ENCODE data around the gene INCA1.

Gene INCA1

DNA sequence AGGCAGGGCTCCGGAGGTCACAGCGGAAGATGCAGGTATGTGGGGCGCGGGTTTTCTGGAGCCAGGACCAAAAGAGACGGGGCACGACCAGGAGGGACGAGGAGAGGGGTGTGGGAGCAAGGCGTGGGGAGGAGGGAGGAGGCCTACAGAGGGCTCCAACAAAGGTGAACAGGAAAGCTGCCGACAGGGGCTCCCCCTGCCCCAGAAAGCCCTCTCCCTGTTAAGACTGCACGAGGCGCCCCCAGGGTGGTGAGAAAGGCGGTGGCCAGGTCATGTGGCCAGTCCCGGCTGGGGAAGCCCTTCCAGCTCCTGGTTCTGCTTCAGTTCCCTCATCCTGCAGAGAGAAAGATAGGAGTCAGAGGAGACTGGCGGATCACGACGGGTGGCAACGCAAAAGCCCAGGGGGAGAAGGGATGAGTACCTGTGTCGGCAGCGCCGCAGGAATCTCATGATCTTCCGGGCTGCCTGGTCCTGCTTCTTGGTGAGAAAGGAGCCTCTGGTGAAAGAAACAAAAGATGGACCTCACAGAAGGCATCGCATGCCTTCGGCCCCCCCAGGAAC lies 28.8 kb downstream of the INCA1 start:
- H3K27ac ChIP-seq, result peak overlapping the region; percentile 85
- no peak for TF ChIP-seq CTCF (conservative IDR thresholded peaks at IDR 0.05)

- no peak for TF ChIP-seq CTCF (conservative IDR thresholded peaks at IDR 0.05)
- H3K27ac ChIP-seq, result peak within 1 kb of the TSS; percentile 85
These were observed 29.5 kb downstream of the INCA1 start, which contains the start of gene SPAG7 for GRCh38 chr17:4967539-4968485. Gene SPAG7, minus strand, starts transcription at chr17:4967817. Its CDS starts 13 bp downstream, at chr17:4967804.

DNA sequence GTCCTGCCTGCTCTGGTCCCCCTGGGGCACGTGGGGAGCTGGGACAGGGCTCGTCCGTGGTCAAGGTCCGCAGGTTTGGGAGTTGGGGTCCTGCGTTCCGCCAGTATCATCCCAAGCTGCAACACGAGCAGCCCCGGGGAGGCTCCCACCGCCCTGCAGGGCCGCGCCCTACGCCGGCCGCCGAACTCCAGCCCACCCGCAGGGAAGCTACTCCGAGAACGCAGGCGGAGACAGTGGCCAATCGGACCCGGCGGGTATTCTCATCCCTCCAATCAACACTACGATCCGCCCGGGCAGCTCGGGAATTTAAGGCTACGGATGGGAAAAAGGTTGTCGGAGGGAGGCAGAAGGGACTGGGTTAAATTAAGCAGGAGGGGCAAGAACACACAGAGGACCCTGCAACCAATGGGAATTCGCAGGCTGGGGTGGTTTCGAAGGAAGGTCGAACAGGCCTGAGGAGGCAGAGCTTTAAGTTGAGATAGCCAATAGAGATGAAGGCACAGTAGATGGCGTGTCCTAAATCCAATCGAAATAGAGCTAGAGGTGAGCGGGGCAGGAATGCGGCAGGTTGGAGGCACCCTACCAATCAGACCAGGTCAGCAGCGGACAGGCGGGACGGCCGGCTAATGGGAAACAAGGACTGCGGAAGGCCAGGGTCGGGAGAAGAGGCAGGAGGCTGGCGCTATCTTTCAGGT lies 30.3 kb downstream of the INCA1 start:
- no peak for TF ChIP-seq CTCF (conservative IDR thresholded peaks at IDR 0.05)
- peak overlapping the region; percentile 85 for H3K27ac ChIP-seq

DNA sequence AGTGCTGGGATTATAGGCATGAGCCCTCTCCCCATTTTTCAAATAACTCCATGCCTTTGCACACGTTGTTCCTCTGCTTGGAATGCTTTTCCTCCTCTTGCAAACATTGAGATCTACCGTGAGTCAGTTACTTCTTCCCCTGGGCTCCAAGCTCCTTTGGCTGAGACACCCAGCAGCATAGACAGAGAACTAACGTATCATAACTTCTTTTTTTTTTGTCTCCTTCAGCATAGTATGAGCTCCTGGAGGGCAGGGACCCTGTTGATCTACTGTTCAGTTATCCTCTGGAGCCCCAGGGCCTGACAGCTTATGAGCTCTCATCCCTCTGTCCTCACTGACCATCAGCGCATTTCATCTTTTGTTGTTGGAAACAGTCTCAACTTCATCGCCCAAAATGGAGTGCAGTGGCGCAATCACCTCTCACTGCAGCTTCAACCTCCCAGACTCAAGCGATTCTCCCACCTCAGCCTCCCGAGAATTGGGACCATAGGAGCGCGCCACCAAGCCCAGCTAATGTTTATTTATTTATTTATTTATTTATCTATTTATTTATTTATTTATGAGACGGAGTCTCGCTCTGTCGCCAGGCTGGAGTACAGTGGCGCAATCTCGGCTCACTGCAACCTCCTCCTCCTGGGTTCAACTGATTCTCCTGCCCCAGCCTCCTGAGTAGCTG lies 31.9 kb downstream of the INCA1 start:
- TF ChIP-seq CTCF (conservative IDR thresholded peaks at IDR 0.05), result no peak
- no peak overlapping the region for H3K27ac ChIP-seq

- no peak for TF ChIP-seq CTCF (conservative IDR thresholded peaks at IDR 0.05)
- H3K27ac ChIP-seq, result no peak overlapping the region
These were observed 36.9 kb downstream of the INCA1 start for GRCh38 chr17:4960279-4960922.

GRCh38 chr17:4959261-4959965 lies 37.9 kb downstream of the INCA1 start:
- H3K27ac ChIP-seq, result no peak overlapping the region
- TF ChIP-seq CTCF (conservative IDR thresholded peaks at IDR 0.05), result no peak

All from VCaP (cell line).